Fibroblast of the aortic adventitia (primary cell): ENCODE measurements around the gene YAE1. TPM values are rescaled to one million over a fixed set of nuclear protein-coding genes. Genes with fewer than 3 reads are reported as not detected.

Experiments used
- DNase-seq: peaks from one replicate; pipeline ENCODE4 v3.0.0-alpha.2; 2010; ENCODE audit warnings: low read depth
- H3K4me3 ChIP-seq: 2 replicates; pipeline ENCODE4 v1.5.1; 2011; ENCODE audit warnings: low read depth, mild to moderate bottlenecking, control low read depth, low read length, moderate library complexity
- total RNA-seq: library from RNA; depleted of rRNA; stranded (reverse); fragments of >200 nt; gene quantifications from 2 replicates; pipeline ENCODE4 v1.2.3, GENCODE V29; 2012; ENCODE audit warnings: low replicate concordance
- TF ChIP-seq, protein P1 (sequence below): IDR thresholded peaks from 2 replicates; pipeline ENCODE4 v1.5.1; 2011; ENCODE audit warnings: mild to moderate bottlenecking, low read length, control low read depth, inconsistent platforms; ENCODE audit not compliant: insufficient read depth

YAE1 gene
- total RNA-seq, 1 donor = 41.9 TPM

- DNase-seq = peak; percentile 51
- H3K4me3 ChIP-seq = no peak overlapping the region
- TF ChIP-seq, protein P1, sequence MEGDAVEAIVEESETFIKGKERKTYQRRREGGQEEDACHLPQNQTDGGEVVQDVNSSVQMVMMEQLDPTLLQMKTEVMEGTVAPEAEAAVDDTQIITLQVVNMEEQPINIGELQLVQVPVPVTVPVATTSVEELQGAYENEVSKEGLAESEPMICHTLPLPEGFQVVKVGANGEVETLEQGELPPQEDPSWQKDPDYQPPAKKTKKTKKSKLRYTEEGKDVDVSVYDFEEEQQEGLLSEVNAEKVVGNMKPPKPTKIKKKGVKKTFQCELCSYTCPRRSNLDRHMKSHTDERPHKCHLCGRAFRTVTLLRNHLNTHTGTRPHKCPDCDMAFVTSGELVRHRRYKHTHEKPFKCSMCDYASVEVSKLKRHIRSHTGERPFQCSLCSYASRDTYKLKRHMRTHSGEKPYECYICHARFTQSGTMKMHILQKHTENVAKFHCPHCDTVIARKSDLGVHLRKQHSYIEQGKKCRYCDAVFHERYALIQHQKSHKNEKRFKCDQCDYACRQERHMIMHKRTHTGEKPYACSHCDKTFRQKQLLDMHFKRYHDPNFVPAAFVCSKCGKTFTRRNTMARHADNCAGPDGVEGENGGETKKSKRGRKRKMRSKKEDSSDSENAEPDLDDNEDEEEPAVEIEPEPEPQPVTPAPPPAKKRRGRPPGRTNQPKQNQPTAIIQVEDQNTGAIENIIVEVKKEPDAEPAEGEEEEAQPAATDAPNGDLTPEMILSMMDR = no peak
Observed at GRCh38 chr7:39594988-39595620, 28.9 kb downstream of the YAE1 start.

DNA sequence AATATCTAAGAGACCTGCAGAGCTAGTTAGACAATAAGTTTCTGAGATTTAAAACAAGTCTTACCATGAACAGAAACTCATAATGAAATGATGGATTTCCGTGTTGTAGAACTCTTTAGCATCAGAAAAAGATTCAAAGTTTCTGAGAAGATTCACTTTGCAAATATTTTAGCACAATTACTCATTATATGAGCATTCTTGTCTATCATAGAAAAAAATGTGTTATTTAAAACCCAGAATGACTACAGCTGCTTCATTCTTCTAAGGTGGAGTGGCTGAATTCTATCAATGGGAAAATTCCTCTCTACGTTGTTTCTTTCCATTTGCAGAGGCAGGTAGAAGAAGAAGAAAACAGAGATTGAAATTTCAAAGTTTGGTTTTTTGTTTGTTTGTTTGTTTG, 36.1 kb downstream of the YAE1 start:
- no peak overlapping the region for H3K4me3 ChIP-seq
- no peak for DNase-seq
- TF ChIP-seq, protein P1 = no peak

GRCh38 chr7:39603924-39604323, 37.7 kb downstream of the YAE1 start:
- DNase-seq = no peak
- TF ChIP-seq, protein P1 = no peak
- no peak overlapping the region for H3K4me3 ChIP-seq

- DNase-seq = no peak
- TF ChIP-seq, protein P1 = no peak
- H3K4me3 ChIP-seq = no peak overlapping the region
Observed at GRCh38 chr7:39605087-39605486, 38.9 kb downstream of the YAE1 start.

DNA sequence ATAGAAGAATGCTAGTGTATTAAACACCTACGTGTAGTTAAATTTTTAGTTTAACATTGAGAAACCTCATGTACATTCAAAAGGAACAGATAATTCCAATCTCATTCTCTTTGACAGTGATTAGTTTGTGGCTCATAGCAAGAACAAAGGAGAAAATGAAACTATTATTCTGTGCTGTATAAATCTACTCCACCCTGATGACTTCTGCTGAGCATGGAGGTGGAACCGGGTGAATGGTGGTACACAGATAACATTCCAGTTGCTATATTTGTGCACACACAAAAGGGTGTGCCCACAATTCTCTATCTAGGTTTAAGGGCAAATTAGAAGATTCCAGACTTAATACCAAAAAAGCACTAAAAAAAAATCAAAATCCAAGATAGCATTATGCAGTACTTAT, 40.1 kb downstream of the YAE1 start:
- TF ChIP-seq, protein P1 = no peak
- DNase-seq = peak; percentile 61
- H3K4me3 ChIP-seq = no peak overlapping the region

GRCh38 chr7:39606941-39607340, 40.7 kb downstream of the YAE1 start:
- TF ChIP-seq, protein P1 = no peak
- no peak overlapping the region for H3K4me3 ChIP-seq
- no peak for DNase-seq

DNA sequence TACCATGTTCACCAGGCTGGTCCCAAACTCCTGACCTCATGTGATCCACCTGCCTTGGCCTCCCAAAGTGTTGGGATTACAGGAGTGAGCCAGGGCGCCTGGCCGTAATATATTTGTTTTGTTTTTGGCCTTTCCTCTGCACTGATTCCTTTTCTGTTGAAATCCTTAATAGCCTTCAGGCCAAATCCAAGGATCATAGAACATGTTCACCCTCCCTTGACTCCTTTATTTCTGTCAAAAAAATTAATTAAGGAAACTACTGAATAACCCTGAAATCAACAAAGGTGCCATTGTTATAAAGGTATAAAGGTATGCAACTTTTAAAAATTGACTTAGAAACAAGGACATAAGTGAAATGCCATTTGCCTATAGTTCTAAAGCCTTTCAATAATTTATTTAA, 41.7 kb downstream of the YAE1 start:
- H3K4me3 ChIP-seq = no peak overlapping the region
- no peak for DNase-seq
- TF ChIP-seq, protein P1 = no peak
